ENCODE measurements around the gene TEAD2. TPM values are rescaled to one million over a fixed set of nuclear protein-coding genes. Genes with fewer than 3 reads are reported as not detected.

Gene TEAD2
- total RNA-seq, 4 donors from 2014 or later, result 3.8 to 12.4 (median 8.2) TPM

- intact Hi-C loops (cut with DNase I), result no loop called here
- WGBS, 2 donors, result 91% methylated on average over 4 to 6 of the region's 6 CpGs
- TF ChIP-seq CTCF (IDR thresholded peaks at IDR 0.05), result no peak
- TF ChIP-seq POLR2A (IDR thresholded peaks at IDR 0.05), result no peak
These were observed 67.8 kb downstream of the TEAD2 start for GRCh38 chr19:49294401-49294800.

More at GRCh38 chr19:49294401-49294800, 67.8 kb downstream of the TEAD2 start:
- H3K27ac ChIP-seq, result no peak overlapping the region
- H3K9me3 ChIP-seq, result no peaks in the 10 kb centered on the region
- DNase-seq, result no peak
- H3K27me3 ChIP-seq, result no peaks in the 10 kb centered on the region
- H3K4me1 ChIP-seq, result no peaks in the 10 kb centered on the region
- H3K36me3 ChIP-seq, result no peaks in the 10 kb centered on the region
- no peak overlapping the region for H3K4me3 ChIP-seq

Small RNA genes within 50 kb of the gene (small RNA-seq; reads per million reads assigned to genes)
- gene MIR4324, result 0 reads per million in 4 donors

Other genes with a start within 250 kb of the TEAD2 start
- 10 to 100 TPM in 2 of 4 donors, 1 to 10 TPM in 2; 5.7 to 14.1 (median 10.1) TPM for gene LIN7B, start 248.0 kb downstream of the TEAD2 start, total RNA-seq
- 1 to 10 TPM; 2.1 to 7.4 (median 4.7) TPM for gene C19orf73, start 243.3 kb downstream of the TEAD2 start, total RNA-seq
- gene PPFIA3, start 242.9 kb downstream of the TEAD2 start, total RNA-seq, result 10 to 100 TPM; 10.9 to 20.9 (median 13.8) TPM
- gene HRC, start 207.0 kb downstream of the TEAD2 start, total RNA-seq, result 1 to 10 TPM in 1 of 4 donors, under 1 TPM in 3; 0.13 to 1.1 (median 0.38) TPM
- 10 to 100 TPM in 3 of 4 donors, 1 to 10 TPM in 1; 7.6 to 28.9 (median 18.0) TPM for gene TRPM4, start 204.6 kb downstream of the TEAD2 start, total RNA-seq
- gene SLC6A16, start 37.2 kb downstream of the TEAD2 start, total RNA-seq, result 1 to 10 TPM in 1 of 4 donors, under 1 TPM in 2, not detected in 1; 0.13 to 1.5 (median 0.56) TPM
- 10 to 100 TPM in 1 of 4 donors, 1 to 10 TPM in 3; 3.1 to 21.4 (median 5.3) TPM for gene CD37, start 27.0 kb downstream of the TEAD2 start, total RNA-seq
- gene DKKL1, start 1.5 kb upstream of the TEAD2 start, total RNA-seq, result not detected
- not detected for gene KASH5, start 25.8 kb upstream of the TEAD2 start, total RNA-seq
- not detected for gene PTH2, start 61.0 kb upstream of the TEAD2 start, total RNA-seq
- gene GFY, start 63.0 kb upstream of the TEAD2 start, total RNA-seq, result not detected
- gene SLC17A7, start 79.1 kb upstream of the TEAD2 start, total RNA-seq, result 1 to 10 TPM in 1 of 4 donors, under 1 TPM in 3; 0.13 to 1.5 (median 0.40) TPM
- 10 to 100 TPM; 54.4 to 91.2 (median 67.2) TPM for gene PIH1D1, start 89.4 kb upstream of the TEAD2 start, total RNA-seq
- 10 to 100 TPM; 35.9 to 56.5 (median 39.0) TPM for gene ALDH16A1, start 90.8 kb upstream of the TEAD2 start, total RNA-seq
- 1 to 10 TPM in 3 of 4 donors, under 1 TPM in 1; 0.75 to 4.2 (median 2.7) TPM for gene FLT3LG, start 111.8 kb upstream of the TEAD2 start, total RNA-seq
- gene RPL13A, start 125.2 kb upstream of the TEAD2 start, total RNA-seq, result 1,000 to 10,000 TPM; 1,642 to 4,119 (median 2,165) TPM
- gene RPS11, start 134.0 kb upstream of the TEAD2 start, total RNA-seq, result 1,000 to 10,000 TPM; 2,317 to 5,784 (median 3,336) TPM
- 100 to 1,000 TPM in 1 of 4 donors, 10 to 100 TPM in 3; 18.0 to 129 (median 60.0) TPM for gene FCGRT, start 150.2 kb upstream of the TEAD2 start, total RNA-seq
- 1 to 10 TPM; 1.0 to 7.2 (median 2.3) TPM for gene RCN3, start 165.6 kb upstream of the TEAD2 start, total RNA-seq
- 10 to 100 TPM; 37.8 to 50.7 (median 40.2) TPM for gene NOSIP, start 218.1 kb upstream of the TEAD2 start, total RNA-seq
- gene PRRG2, start 218.9 kb upstream of the TEAD2 start, total RNA-seq, result 10 to 100 TPM in 1 of 4 donors, 1 to 10 TPM in 3; 7.7 to 19.8 (median 8.8) TPM
- 10 to 100 TPM in 1 of 4 donors, 1 to 10 TPM in 3; 4.5 to 11.9 (median 7.7) TPM for gene PRR12, start 228.8 kb upstream of the TEAD2 start, total RNA-seq

Data from esophagus squamous epithelium (tissue), 5 donors.